ENCODE data around the gene SMKR1.
A peak's percentile ranks its signal among the peaks of the same experiment; 100 is the strongest.
"Not testable (repeated sequence)": the region's sequence is repeated elsewhere in the genome, so short reads cannot be mapped to it uniquely, and the experiment has no call there.

The SMKR1 gene

GRCh38 chr7:129470411-129470810 lies 31.9 kb upstream of the SMKR1 start:
- Mint-ChIP-seq H3K4me1 (peaks cover 12% of the 10 kb centered on the region), H3K27ac (no peak overlapping the region), H3K9me3 (no peaks in the 10 kb centered on the region), H3K36me3 (peaks cover 64% of the 10 kb centered on the region), H3K4me3 (no peak overlapping the region)
- DNase-seq (ENCODE audit: low spot score in 2 of 2) = no peak
- ATAC-seq = no peak

DNA sequence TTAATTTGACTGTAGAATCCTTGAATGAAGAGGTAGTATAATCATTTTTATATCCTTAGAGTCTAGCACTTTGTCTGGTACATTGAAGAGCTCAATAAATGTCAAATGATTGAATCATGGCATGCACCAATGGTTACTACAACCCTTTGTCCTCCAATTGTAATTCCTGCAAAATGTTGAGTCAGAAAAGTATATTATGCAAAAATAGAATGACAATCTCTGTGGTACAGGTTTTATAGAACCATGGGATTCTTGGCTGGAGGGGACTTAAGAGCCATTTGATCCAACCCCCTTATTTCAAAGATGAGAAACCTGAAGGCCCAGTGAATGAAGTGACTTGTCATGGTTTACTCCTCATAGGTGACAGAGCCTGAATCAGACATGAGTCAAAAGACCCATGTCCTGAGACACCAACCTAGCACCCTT lies 30.9 kb upstream of the SMKR1 start:
- H3K9me3 Mint-ChIP-seq = no peaks in the 10 kb centered on the region
- no peak for DNase-seq (ENCODE audit: low spot score in 2 of 2)
- ATAC-seq = peak; percentile 85
- no peak overlapping the region for H3K27ac Mint-ChIP-seq
- peaks cover 70% of the 10 kb centered on the region for H3K36me3 Mint-ChIP-seq
- peaks cover 12% of the 10 kb centered on the region for H3K4me1 Mint-ChIP-seq
- no peak overlapping the region for H3K4me3 Mint-ChIP-seq

DNA sequence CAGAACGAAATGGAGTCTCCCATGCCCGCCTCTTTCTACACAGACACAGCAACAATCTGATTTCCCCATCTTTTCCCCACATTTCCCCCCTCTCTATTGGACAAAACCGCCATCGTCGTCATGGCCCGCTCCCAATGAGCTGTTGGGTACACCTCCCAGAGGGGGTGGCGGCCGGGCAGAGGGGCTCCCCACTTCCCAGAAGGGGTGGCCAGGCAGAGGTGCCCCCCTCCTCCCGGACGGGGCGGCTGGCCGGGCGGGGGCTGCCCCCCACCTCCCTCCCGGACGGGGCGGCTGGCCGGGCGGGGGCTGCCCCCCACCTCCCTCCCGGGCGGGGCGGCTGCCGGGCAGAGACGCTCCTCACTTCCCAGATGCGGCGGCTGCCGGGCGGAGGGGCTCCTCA lies 26.4 kb upstream of the SMKR1 start:
- H3K4me1 Mint-ChIP-seq; ATAC-seq; H3K27ac Mint-ChIP-seq; H3K4me3 Mint-ChIP-seq; H3K9me3 Mint-ChIP-seq; DNase-seq (ENCODE audit: low spot score in 2 of 2): not testable (repeated sequence)
- H3K36me3 Mint-ChIP-seq = peaks cover 79% of the 10 kb centered on the region

- H3K9me3 Mint-ChIP-seq; H3K4me3 Mint-ChIP-seq; ATAC-seq; H3K27ac Mint-ChIP-seq; DNase-seq (ENCODE audit: low spot score in 2 of 2); H3K4me1 Mint-ChIP-seq: not testable (repeated sequence)
- peaks cover 79% of the 10 kb centered on the region for H3K36me3 Mint-ChIP-seq
These were observed 25.9 kb upstream of the SMKR1 start for GRCh38 chr7:129476398-129476797.

DNA sequence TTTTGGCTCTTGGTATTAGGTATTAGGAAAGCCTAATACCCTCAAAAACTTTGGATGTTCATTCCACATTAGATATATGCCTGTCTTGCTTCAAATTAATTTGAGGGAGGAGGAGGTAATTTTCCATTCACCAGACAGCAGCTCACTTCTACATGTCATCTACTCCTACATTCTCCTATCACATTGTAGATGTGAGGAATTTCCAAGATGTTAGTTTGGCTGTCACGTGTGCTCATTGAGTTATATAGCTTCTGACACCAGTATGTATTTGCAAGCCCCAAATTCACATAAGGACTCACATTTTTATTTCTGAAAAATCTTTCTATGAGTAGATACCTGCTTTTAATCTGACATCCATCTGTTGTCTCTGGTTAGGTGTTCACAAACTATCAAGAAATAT lies 22.5 kb upstream of the SMKR1 start:
- Mint-ChIP-seq H3K36me3 (peaks cover 79% of the 10 kb centered on the region), H3K4me1 (no peaks in the 10 kb centered on the region), H3K9me3 (no peaks in the 10 kb centered on the region), H3K27ac (no peak overlapping the region), H3K4me3 (no peak overlapping the region)
- no peak for ATAC-seq
- no peak for DNase-seq (ENCODE audit: low spot score in 2 of 2)

GRCh38 chr7:129480674-129481363 lies 21.5 kb upstream of the SMKR1 start:
- Mint-ChIP-seq H3K36me3 (peaks cover 79% of the 10 kb centered on the region), H3K27ac (no peak overlapping the region), H3K4me3 (no peak overlapping the region), H3K4me1 (no peaks in the 10 kb centered on the region), H3K9me3 (no peaks in the 10 kb centered on the region)
- ATAC-seq (no peak), DNase-seq (ENCODE audit: low spot score in 2 of 2) (no peak)

DNA sequence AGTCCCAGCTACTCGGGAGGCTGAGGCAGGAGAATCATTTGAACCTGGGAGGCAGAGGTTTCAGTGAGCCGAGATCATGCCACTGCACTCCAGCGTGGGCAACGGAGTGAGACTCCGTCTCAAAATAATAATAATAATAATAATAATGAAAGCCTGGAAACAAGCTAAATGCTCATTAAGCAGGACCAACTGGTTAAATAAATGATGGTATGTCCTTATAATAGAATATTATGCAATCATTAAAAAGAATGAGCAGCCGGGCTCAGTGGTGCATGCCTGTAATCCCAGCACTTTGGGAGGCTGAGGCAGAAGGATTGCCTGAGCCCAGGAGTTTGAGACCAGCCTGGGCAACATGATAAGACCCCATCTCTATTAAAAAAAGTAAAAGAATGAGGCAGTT lies 21.0 kb upstream of the SMKR1 start:
- not testable (repeated sequence) for H3K4me3 Mint-ChIP-seq; H3K9me3 Mint-ChIP-seq; H3K27ac Mint-ChIP-seq; DNase-seq (ENCODE audit: low spot score in 2 of 2); H3K4me1 Mint-ChIP-seq; ATAC-seq
- peaks cover 82% of the 10 kb centered on the region for H3K36me3 Mint-ChIP-seq

DNA sequence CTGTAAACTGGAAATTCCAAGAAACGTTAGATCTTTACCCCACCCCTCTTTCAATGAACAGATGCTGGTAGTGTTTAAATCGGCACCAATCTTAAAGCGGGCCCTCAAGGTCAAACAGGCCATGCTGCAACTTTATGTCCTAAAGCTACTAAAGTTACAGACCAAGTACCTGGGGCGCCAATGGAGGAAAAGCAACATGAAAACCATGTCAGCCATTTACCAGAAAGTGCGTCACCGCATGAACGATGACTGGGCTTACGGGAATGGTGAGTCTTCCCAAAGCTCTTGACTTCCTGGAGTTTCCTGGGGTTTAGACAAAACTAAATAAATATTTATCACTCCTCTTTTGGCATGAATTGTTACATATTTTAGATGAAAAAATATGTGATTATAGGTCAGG lies 19.6 kb upstream of the SMKR1 start:
- Mint-ChIP-seq H3K4me3 (no peak overlapping the region), H3K27ac (no peak overlapping the region), H3K9me3 (no peaks in the 10 kb centered on the region), H3K36me3 (peaks cover 91% of the 10 kb centered on the region), H3K4me1 (no peaks in the 10 kb centered on the region)
- no peak for DNase-seq (ENCODE audit: low spot score in 2 of 2)
- no peak for ATAC-seq

DNA sequence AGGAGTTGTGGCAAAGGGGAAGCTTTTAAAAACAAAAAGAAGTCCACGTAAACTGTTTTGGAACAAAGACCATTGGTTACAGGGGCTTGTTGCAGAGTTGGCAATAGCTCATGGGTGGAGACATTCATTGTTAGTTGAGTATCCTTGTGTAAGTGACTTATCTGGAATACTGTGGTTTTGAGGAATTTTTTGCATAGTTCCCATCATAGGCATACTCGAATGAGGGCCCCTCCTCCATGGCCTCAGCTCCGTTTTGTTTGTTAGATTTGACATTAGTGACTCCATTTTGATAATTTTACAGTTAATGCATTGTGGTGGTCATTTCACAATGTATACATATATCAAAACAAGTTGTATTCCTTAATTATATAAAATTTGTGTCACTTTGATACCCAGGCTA lies 12.8 kb upstream of the SMKR1 start:
- no peak for DNase-seq (ENCODE audit: low spot score in 2 of 2)
- Mint-ChIP-seq H3K4me3 (no peak overlapping the region), H3K27ac (no peak overlapping the region), H3K36me3 (peaks cover 45% of the 10 kb centered on the region), H3K4me1 (peaks cover 9% of the 10 kb centered on the region), H3K9me3 (no peaks in the 10 kb centered on the region)
- ATAC-seq = no peak

DNA sequence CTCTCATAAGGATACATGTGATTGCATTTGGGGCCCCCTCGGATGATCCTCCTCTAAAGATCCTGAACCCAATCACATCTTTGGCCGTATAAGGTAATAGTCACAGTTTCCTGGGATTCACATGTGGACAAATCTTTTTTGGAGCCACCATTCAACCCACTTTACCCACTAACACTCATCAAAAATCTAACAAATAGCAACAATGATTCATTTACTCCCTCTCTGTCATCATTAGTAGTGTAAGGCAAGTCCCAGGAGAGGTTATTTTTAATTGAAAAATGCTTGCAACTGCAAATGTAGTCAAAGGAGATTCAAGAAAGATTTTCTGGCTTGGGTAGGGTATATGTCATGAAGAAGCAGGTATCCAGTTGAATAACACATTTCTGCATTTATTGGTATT lies 9.9 kb upstream of the SMKR1 start:
- DNase-seq (ENCODE audit: low spot score in 2 of 2) = no peak
- Mint-ChIP-seq H3K4me3 (no peak overlapping the region), H3K4me1 (peaks cover 27% of the 10 kb centered on the region), H3K27ac (peak overlapping the region; percentile 92), H3K9me3 (no peaks in the 10 kb centered on the region), H3K36me3 (peaks cover 16% of the 10 kb centered on the region)
- no peak for ATAC-seq

GRCh38 chr7:129493555-129493954 lies 8.8 kb upstream of the SMKR1 start:
- ATAC-seq (peak; percentile 56), DNase-seq (ENCODE audit: low spot score in 2 of 2) (no peak)
- no peak overlapping the region for H3K4me3 Mint-ChIP-seq
- H3K27ac Mint-ChIP-seq = peak overlapping the region; percentile 92
- H3K9me3 Mint-ChIP-seq = no peaks in the 10 kb centered on the region
- peaks cover 35% of the 10 kb centered on the region for H3K4me1 Mint-ChIP-seq
- peaks cover 5% of the 10 kb centered on the region for H3K36me3 Mint-ChIP-seq

DNA sequence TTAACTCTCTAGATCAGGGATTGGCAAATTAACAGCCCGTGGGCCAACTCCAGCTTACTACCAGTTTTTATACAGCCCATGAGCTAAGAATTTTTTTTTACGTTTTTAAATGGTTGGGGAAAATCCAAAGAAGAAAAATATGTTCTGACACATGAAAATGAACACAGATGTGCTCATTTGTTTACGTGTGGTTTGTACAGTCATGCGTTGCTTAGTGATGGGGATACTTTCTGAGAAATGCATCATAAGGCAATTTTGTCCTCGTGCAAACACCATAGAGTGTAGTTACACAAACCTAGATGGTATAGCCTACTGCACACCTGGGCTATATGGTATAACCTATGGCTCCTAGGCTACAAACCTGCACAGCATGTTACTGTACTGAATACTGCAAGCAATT lies 8.3 kb upstream of the SMKR1 start:
- H3K9me3 Mint-ChIP-seq = no peaks in the 10 kb centered on the region
- DNase-seq (ENCODE audit: low spot score in 2 of 2) (no peak), ATAC-seq (peak; percentile 95)
- H3K27ac Mint-ChIP-seq = peak overlapping the region; percentile 92
- H3K4me1 Mint-ChIP-seq = peaks cover 35% of the 10 kb centered on the region
- no peaks in the 10 kb centered on the region for H3K36me3 Mint-ChIP-seq
- no peak overlapping the region for H3K4me3 Mint-ChIP-seq

DNA sequence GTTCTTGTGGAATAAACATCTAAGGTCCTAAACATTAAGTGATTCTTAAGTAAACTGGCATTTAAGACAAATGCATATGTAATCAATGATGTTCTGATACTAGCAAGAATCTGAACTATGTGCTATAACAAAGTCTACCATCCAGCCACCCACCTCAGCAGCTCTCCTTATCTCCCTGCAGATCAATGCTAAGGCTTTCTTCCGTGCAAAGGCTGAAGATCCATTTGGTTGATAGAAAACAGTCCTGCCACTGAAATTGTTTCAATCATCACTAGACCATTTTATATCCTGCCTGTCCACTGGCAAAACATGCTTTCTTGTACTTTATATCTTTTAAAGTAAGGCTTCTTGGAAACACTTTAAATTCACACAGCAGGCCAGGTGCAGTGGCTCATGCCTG lies 6.3 kb upstream of the SMKR1 start:
- Mint-ChIP-seq H3K27ac (peak overlapping the region; percentile 33), H3K36me3 (peaks cover 7% of the 10 kb centered on the region), H3K4me1 (peaks cover 47% of the 10 kb centered on the region), H3K4me3 (no peak overlapping the region), H3K9me3 (no peaks in the 10 kb centered on the region)
- ATAC-seq = no peak
- no peak for DNase-seq (ENCODE audit: low spot score in 2 of 2)

- Mint-ChIP-seq H3K9me3 (no peaks in the 10 kb centered on the region), H3K36me3 (peaks cover 7% of the 10 kb centered on the region), H3K4me3 (no peak overlapping the region), H3K4me1 (peaks cover 53% of the 10 kb centered on the region), H3K27ac (no peak overlapping the region)
- no peak for ATAC-seq
- DNase-seq (ENCODE audit: low spot score in 2 of 2) = no peak
These were observed 5.7 kb upstream of the SMKR1 start for GRCh38 chr7:129496653-129497052.

DNA sequence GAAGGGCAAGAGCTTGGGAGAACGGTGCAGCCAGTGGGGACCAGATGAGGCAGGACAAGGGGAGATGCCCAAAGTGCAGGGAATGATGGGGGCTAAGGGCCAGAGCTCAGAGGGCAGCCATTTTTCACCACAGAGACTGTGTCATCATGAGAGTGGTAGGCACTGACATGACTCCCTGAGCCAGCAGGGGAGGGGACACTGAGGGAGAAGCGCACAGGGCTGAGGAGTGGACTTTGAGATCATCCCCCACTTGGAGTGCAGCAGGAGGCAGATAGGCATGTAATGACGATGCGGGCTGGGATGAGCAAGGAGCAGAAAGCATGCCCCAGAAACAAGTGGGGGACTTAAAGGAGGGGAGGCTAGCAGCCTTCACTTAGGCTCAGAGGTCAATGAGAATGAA lies 5.2 kb upstream of the SMKR1 start:
- Mint-ChIP-seq H3K4me3 (no peak overlapping the region), H3K36me3 (peaks cover 7% of the 10 kb centered on the region), H3K27ac (peak overlapping the region; percentile 73), H3K9me3 (no peaks in the 10 kb centered on the region), H3K4me1 (peaks cover 58% of the 10 kb centered on the region)
- DNase-seq (ENCODE audit: low spot score in 2 of 2) (no peak), ATAC-seq (no peak)

DNA sequence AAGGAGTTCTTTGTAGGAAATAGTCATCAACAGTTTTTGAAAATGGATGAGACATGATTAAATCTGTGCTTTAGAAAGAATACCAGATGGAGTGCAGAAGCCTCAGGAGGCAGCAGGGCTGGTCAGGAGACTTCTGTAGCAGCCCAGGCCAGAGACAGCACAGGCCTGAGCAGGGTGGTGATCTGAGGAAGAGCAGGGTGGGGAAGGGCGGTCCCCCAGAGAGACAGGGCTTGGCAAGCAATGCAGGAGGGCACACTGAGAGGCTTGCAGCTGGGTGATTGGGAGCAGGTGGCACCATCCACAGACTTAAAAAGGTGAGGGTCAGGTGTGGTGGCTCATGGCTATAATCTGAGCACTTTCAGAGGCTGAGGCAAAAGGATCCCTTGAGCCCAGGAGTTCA lies 4.3 kb upstream of the SMKR1 start:
- peak overlapping the region; percentile 73 for H3K27ac Mint-ChIP-seq
- ATAC-seq = no peak
- peaks cover 61% of the 10 kb centered on the region for H3K4me1 Mint-ChIP-seq
- no peak overlapping the region for H3K4me3 Mint-ChIP-seq
- H3K9me3 Mint-ChIP-seq = no peaks in the 10 kb centered on the region
- H3K36me3 Mint-ChIP-seq = peaks cover 9% of the 10 kb centered on the region
- no peak for DNase-seq (ENCODE audit: low spot score in 2 of 2)

GRCh38 chr7:129499999-129500398 lies 2.3 kb upstream of the SMKR1 start:
- no peak for ATAC-seq
- Mint-ChIP-seq H3K9me3 (no peaks in the 10 kb centered on the region), H3K36me3 (peaks cover 13% of the 10 kb centered on the region), H3K4me1 (peaks cover 59% of the 10 kb centered on the region), H3K27ac (peak overlapping the region; percentile 74), H3K4me3 (no peak overlapping the region)
- DNase-seq (ENCODE audit: low spot score in 2 of 2) = no peak

Measured in stimulated activated effector memory CD8-positive, alpha-beta T cell treated with anti-CD3 and anti-CD28 coated beads, Interleukin-12 subunit alpha, Interleukin-12 subunit beta, amount 100 ng/mL, for 72 hours (primary cell).